ENCODE data around the gene DLAT. TPM values are rescaled to one million over a fixed set of nuclear protein-coding genes. Genes with fewer than 3 reads are reported as not detected.
A peak's percentile ranks its signal among the peaks of the same experiment; 100 is the strongest.

Gene DLAT
- total RNA-seq, 1 experiment from 2014 or later: 68.1 TPM

DNA sequence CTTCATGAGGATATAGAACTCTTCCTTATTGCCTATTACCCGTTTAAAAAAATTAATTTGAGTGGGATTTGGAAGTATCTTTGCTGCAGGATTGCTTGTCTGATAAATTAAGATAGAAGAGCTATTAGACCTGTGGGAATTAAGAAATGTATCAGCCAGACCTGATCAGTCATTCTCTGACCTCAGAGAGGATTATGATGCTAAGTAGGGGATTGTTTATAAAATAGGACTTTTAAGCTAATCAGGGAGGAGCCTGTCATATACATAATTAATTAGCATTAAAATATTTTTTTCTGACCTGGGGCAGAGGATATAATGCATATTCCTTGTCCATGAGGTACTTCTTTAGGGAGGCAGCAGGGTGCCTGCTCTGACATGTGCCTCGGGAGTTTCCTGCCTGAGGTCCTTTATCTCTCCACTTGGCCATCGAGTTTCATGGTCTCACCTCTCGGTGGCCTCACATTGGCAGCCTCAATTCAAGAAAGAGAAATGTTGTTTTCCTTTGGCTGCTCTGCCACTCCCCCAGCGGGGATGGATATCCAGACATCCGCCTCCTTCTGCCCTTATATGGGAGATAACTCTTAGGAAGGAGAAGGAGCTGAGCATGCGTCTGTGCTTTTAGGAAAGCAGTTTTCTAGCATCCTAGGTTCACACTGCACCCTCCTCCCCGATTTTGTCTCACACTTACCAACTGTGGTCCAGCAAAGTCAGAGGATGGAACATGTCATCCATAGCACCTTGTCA lies 47.0 kb upstream of the DLAT start:
- H3K36me3 ChIP-seq (ENCODE audit: control insufficient read depth in 1 of 2, insufficient read depth in 2 of 2, low read length in 2 of 2): no peaks in the 10 kb centered on the region
- H2AFZ ChIP-seq (ENCODE audit: low read depth, low read length, poor library complexity, severe bottlenecking): no peak overlapping the region
- H3K4me1 ChIP-seq (ENCODE audit: control insufficient read depth in 1 of 2, insufficient read depth in 2 of 2, low read length in 2 of 2): no peaks in the 10 kb centered on the region
- ChIA-PET POLR2A (no interaction called here), CTCF (interaction anchor here (1.2 kb wide), 1 partner anchor 46 kb away, joined by 4 read pairs; no protein-coding TSS in a partner anchor), RAD21 (ENCODE audit: low non-redundant PET in 1 of 2, low total read pairs in 2 of 2, uncharacterized antibody in 2 of 2, unreplicated experiment in 2 of 2) (no interaction called here)
- no TSS peak for BruUV-seq (replicated peaks)
- peak; percentile 40; the same call in 1 of the 2 replicates for ATAC-seq
- H3K79me2 ChIP-seq (ENCODE audit: insufficient read depth, low read length): no peaks in the 10 kb centered on the region
- H3K9me3 ChIP-seq (ENCODE audit: control insufficient read depth in 1 of 2, insufficient read depth in 1 of 2, low read depth in 1 of 2, low read length in 2 of 2): no peaks in the 10 kb centered on the region
- H3K9me2 ChIP-seq (ENCODE audit: insufficient read depth): no peaks in the 10 kb centered on the region
- H3K4me2 ChIP-seq (ENCODE audit: low read length): no peak overlapping the region
- DNase-seq (ENCODE audit: low read depth, low spot score): no peak
- no peak overlapping the region for H3K4me3 ChIP-seq (replicated peaks in 1 of 2; ENCODE audit: low read depth in 1 of 2, low read length in 2 of 2)
- H3K27me3 ChIP-seq (ENCODE audit: insufficient read depth, low read length): no peaks in the 10 kb centered on the region
- H3K9ac ChIP-seq (ENCODE audit: low read length): no peak overlapping the region
- no peak overlapping the region for H3K27ac ChIP-seq (ENCODE audit: low read depth, low read length)
- TF ChIP-seq CEBPB (IDR thresholded peaks at IDR 0.05; ENCODE audit: low read depth) (no peak), SRF (IDR thresholded peaks at IDR 0.05; ENCODE audit: low read depth) (peak; percentile 85)
- intact Hi-C loops (cut with micrococcal nuclease): no loop called here
- H4K20me1 ChIP-seq (ENCODE audit: insufficient read depth): no peaks in the 10 kb centered on the region

GRCh38 chr11:111980062-111980461 lies 45.1 kb upstream of the DLAT start:
- Histone ChIP-seq H3K79me2 (ENCODE audit: insufficient read depth, low read length) (no peaks in the 10 kb centered on the region), H3K4me2 (ENCODE audit: low read length) (no peak overlapping the region), H3K9me3 (ENCODE audit: control insufficient read depth in 1 of 2, insufficient read depth in 1 of 2, low read depth in 1 of 2, low read length in 2 of 2) (no peaks in the 10 kb centered on the region), H3K9ac (ENCODE audit: low read length) (no peak overlapping the region), H3K4me1 (ENCODE audit: control insufficient read depth in 1 of 2, insufficient read depth in 2 of 2, low read length in 2 of 2) (no peaks in the 10 kb centered on the region), H2AFZ (ENCODE audit: low read depth, low read length, poor library complexity, severe bottlenecking) (no peak overlapping the region), H3K9me2 (ENCODE audit: insufficient read depth) (no peaks in the 10 kb centered on the region), H3K36me3 (ENCODE audit: control insufficient read depth in 1 of 2, insufficient read depth in 2 of 2, low read length in 2 of 2) (no peaks in the 10 kb centered on the region), H3K27ac (ENCODE audit: low read depth, low read length) (no peak overlapping the region), H3K27me3 (ENCODE audit: insufficient read depth, low read length) (no peaks in the 10 kb centered on the region), H4K20me1 (ENCODE audit: insufficient read depth) (no peaks in the 10 kb centered on the region), H3K4me3 (replicated peaks in 1 of 2; ENCODE audit: low read depth in 1 of 2, low read length in 2 of 2) (no peak overlapping the region)
- ChIA-PET RAD21 (ENCODE audit: low non-redundant PET in 1 of 2, low total read pairs in 2 of 2, uncharacterized antibody in 2 of 2, unreplicated experiment in 2 of 2) (interaction anchor here in 1 of 2 experiments (0.6 kb wide), 1 partner anchor 99 kb away, joined by 3 read pairs; no protein-coding TSS in a partner anchor), POLR2A (no interaction called here), CTCF (interaction anchor here (3.8 kb wide), 1 partner anchor 48 kb away, joined by 42 read pairs; no protein-coding TSS in a partner anchor)
- intact Hi-C loops (cut with micrococcal nuclease): no loop called here
- BruUV-seq (replicated peaks): no TSS peak
- no peak for DNase-seq (ENCODE audit: low read depth, low spot score)
- ATAC-seq: no peak
- TF ChIP-seq FOSL1 (IDR thresholded peaks at IDR 0.05; ENCODE audit: low read depth) (no peak), EGR1 (IDR thresholded peaks at IDR 0.05; ENCODE audit: low read depth) (no peak), ELF1 (IDR thresholded peaks at IDR 0.05; ENCODE audit: borderline replicate concordance, low read depth) (no peak), CBX3 (IDR thresholded peaks at IDR 0.05; ENCODE audit: low read depth) (no peak), EZH2 (IDR thresholded peaks at IDR 0.05) (no peak), SRF (IDR thresholded peaks at IDR 0.05; ENCODE audit: low read depth) (no peak), JUND (IDR thresholded peaks at IDR 0.05) (no peak), POLR2AphosphoS5 (IDR thresholded peaks at IDR 0.05; ENCODE audit: low read depth, low read length) (no peak)
- TF ChIP-seq, protein P1, sequence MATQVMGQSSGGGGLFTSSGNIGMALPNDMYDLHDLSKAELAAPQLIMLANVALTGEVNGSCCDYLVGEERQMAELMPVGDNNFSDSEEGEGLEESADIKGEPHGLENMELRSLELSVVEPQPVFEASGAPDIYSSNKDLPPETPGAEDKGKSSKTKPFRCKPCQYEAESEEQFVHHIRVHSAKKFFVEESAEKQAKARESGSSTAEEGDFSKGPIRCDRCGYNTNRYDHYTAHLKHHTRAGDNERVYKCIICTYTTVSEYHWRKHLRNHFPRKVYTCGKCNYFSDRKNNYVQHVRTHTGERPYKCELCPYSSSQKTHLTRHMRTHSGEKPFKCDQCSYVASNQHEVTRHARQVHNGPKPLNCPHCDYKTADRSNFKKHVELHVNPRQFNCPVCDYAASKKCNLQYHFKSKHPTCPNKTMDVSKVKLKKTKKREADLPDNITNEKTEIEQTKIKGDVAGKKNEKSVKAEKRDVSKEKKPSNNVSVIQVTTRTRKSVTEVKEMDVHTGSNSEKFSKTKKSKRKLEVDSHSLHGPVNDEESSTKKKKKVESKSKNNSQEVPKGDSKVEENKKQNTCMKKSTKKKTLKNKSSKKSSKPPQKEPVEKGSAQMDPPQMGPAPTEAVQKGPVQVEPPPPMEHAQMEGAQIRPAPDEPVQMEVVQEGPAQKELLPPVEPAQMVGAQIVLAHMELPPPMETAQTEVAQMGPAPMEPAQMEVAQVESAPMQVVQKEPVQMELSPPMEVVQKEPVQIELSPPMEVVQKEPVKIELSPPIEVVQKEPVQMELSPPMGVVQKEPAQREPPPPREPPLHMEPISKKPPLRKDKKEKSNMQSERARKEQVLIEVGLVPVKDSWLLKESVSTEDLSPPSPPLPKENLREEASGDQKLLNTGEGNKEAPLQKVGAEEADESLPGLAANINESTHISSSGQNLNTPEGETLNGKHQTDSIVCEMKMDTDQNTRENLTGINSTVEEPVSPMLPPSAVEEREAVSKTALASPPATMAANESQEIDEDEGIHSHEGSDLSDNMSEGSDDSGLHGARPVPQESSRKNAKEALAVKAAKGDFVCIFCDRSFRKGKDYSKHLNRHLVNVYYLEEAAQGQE (IDR thresholded peaks at IDR 0.05; ENCODE audit: low read depth): no peak
- TF ChIP-seq, protein P2, sequence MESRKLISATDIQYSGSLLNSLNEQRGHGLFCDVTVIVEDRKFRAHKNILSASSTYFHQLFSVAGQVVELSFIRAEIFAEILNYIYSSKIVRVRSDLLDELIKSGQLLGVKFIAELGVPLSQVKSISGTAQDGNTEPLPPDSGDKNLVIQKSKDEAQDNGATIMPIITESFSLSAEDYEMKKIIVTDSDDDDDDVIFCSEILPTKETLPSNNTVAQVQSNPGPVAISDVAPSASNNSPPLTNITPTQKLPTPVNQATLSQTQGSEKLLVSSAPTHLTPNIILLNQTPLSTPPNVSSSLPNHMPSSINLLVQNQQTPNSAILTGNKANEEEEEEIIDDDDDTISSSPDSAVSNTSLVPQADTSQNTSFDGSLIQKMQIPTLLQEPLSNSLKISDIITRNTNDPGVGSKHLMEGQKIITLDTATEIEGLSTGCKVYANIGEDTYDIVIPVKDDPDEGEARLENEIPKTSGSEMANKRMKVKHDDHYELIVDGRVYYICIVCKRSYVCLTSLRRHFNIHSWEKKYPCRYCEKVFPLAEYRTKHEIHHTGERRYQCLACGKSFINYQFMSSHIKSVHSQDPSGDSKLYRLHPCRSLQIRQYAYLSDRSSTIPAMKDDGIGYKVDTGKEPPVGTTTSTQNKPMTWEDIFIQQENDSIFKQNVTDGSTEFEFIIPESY (IDR thresholded peaks at IDR 0.05; ENCODE audit: extremely low read depth, insufficient replicate concordance, low read length): no peak
- TF ChIP-seq, protein P3, sequence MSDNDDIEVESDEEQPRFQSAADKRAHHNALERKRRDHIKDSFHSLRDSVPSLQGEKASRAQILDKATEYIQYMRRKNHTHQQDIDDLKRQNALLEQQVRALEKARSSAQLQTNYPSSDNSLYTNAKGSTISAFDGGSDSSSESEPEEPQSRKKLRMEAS (IDR thresholded peaks at IDR 0.05): no peak

Data from HCT116 (cell line).